AG04450 (cell line): ENCODE measurements around the gene MPHOSPH8. TPM values are rescaled to one million over a fixed set of nuclear protein-coding genes. Genes with fewer than 3 reads are reported as not detected.

Source experiments
- CTCF ChIA-PET: fragments of 300-600, 350-600 bp; formaldehyde crosslinking; extraction: SDS; loops from one replicate; lab custom pipeline; 2022; ENCODE audit warnings: antibody characterized with exemption, inconsistent platforms; lab: Charles Lee
- POLR2A ChIA-PET: fragments of 350-600 bp; formaldehyde crosslinking; extraction: SDS; loops from one replicate; lab custom pipeline; 2021; ENCODE audit warnings: antibody characterized with exemption, inconsistent platforms; lab: Yijun Ruan, JAX
- DNase-seq: peaks from one replicate; pipeline ENCODE4 v3.0.0-alpha.2; 2011; ENCODE audit warnings: low read depth, low spot score
- H3K27ac ChIP-seq: one replicate; pipeline ENCODE4 v1.5.1; 2012; ENCODE audit warnings: low read depth, low read length, control low read depth
- H3K27me3 ChIP-seq: one replicate; pipeline ENCODE4 v1.6.0; 2012; ENCODE audit warnings: low read length; ENCODE audit not compliant: control insufficient read depth, insufficient read depth
- H3K4me3 ChIP-seq: 2 replicates; pipeline ENCODE4 v1.5.1; 2011; ENCODE audit warnings: mild to moderate bottlenecking, low read depth, low read length, control low read depth
- H3K9me3 ChIP-seq: 2 replicates; pipeline ENCODE4 v1.5.1; 2012; ENCODE audit warnings: low read length; ENCODE audit not compliant: control insufficient read depth, insufficient read depth
- CTCF ChIP-seq: IDR thresholded peaks from 2 replicates; pipeline ENCODE4 v1.5.1; 2011; ENCODE audit warnings: low read depth, low read length, control low read depth, inconsistent platforms
- polyA plus RNA-seq: library from polyadenylated mRNA; depleted of rRNA; stranded (reverse); fragments of >200 nt; gene quantifications from 2 replicates; pipeline ENCODE4 v1.2.3, GENCODE V29; 2011

Gene MPHOSPH8
- polyA plus RNA-seq, 1 experiment, result 24.8 TPM

DNA sequence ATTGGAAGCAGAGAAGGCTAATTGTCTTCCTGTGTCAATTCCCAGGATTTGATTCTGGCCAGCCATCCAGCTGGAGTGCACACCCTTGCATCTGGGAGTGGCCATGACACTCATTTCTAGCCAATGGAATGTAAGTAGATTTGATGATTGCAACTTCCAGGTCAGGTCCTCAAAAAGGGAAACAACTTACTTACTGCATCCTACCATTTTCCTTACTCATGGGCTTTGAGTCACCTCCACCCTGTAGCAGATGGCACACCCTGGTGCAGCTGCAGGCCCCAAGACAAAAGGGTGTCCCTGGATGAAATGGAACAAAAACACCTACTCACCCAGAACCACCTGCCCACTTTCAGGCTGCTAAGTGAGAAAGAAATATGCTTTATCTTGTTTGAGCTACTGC is 27.3 kb upstream of the MPHOSPH8 start:
- Histone ChIP-seq H3K9me3 (no peaks in the 10 kb centered on the region), H3K27me3 (no peaks in the 10 kb centered on the region), H3K27ac (no peak overlapping the region), H3K4me3 (no peak overlapping the region)
- ChIA-PET CTCF (interaction anchor here (1.4 kb wide), 1 partner anchor 13 kb away, joined by 4 read pairs; no protein-coding TSS in a partner anchor), POLR2A (no interaction called here)
- no peak for TF ChIP-seq CTCF
- DNase-seq, result no peak

GRCh38 chr13:19606737-19607136 is 26.7 kb upstream of the MPHOSPH8 start:
- ChIA-PET CTCF (no interaction called here), POLR2A (no interaction called here)
- H3K27ac ChIP-seq, result no peak overlapping the region
- no peak overlapping the region for H3K4me3 ChIP-seq
- no peak for DNase-seq
- TF ChIP-seq CTCF, result no peak
- no peaks in the 10 kb centered on the region for H3K9me3 ChIP-seq
- H3K27me3 ChIP-seq, result no peaks in the 10 kb centered on the region

GRCh38 chr13:19607523-19608078 is 25.9 kb upstream of the MPHOSPH8 start:
- no peaks in the 10 kb centered on the region for H3K9me3 ChIP-seq
- POLR2A ChIA-PET, result no interaction called here
- TF ChIP-seq CTCF, result no peak
- H3K4me3 ChIP-seq, result no peak overlapping the region
- H3K27ac ChIP-seq, result no peak overlapping the region
- no peak for DNase-seq
- no peaks in the 10 kb centered on the region for H3K27me3 ChIP-seq
- CTCF ChIA-PET, result interaction anchor here (0.7 kb wide), 1 partner anchor 20 kb away, joined by 3 read pairs; no protein-coding TSS in a partner anchor

- Histone ChIP-seq H3K27me3 (no peaks in the 10 kb centered on the region), H3K9me3 (peaks cover 6% of the 10 kb centered on the region; the same call in 1 of the 2 replicates), H3K27ac (no peak overlapping the region), H3K4me3 (no peak overlapping the region)
- DNase-seq, result no peak
- peak; percentile 76 for TF ChIP-seq CTCF
- POLR2A ChIA-PET, result no interaction called here
- CTCF ChIA-PET, result interaction anchor here (0.7 to 1.8 kb wide), 7 partner anchors 14 to 53 kb away, joined by 4 to 9 read pairs (median 4); partner anchors contain the start of gene MPHOSPH8
Observed at GRCh38 chr13:19618977-19619376, 14.5 kb upstream of the MPHOSPH8 start.

DNA sequence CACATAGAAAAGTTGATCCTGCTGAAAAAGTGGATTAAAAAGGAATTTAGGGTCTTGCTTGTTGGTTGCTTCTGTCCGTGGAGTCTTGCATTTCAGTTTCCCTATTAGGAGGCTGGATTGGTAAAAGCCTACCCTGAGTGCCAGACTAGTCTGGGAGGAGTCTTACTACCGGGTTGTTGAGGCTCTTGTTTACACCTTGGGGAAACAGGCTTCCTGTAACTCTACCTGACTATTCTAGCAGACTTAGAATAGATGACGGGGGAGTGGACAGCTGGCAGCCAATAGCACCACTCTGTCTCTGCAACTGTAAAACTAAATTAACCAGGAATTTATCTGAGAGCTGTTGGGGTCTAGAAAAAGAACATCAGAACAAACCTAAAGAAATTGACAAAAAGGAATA is 11.3 kb upstream of the MPHOSPH8 start:
- no peak for TF ChIP-seq CTCF
- no peaks in the 10 kb centered on the region for H3K27me3 ChIP-seq
- no peak overlapping the region for H3K4me3 ChIP-seq
- H3K27ac ChIP-seq, result no peak overlapping the region
- DNase-seq, result no peak
- peaks cover 5% of the 10 kb centered on the region; the same call in 1 of the 2 replicates for H3K9me3 ChIP-seq
- CTCF ChIA-PET, result no interaction called here
- POLR2A ChIA-PET, result no interaction called here
